HEK293 (cell line): ENCODE results near the gene RLF.

Source experiments
- CTCF ChIA-PET: fragments of 350-600 bp; formaldehyde crosslinking; extraction: SDS; loops from one replicate; lab custom pipeline; 2021; ENCODE audit warnings: antibody characterized with exemption; lab: Yijun Ruan, JAX
- POLR2A ChIA-PET: fragments of 300-600 bp; formaldehyde crosslinking; extraction: SDS; loops from one replicate; lab custom pipeline; 2020; ENCODE audit warnings: antibody characterized with exemption, inconsistent platforms; lab: Yijun Ruan, JAX
- H3K27ac ChIP-seq: fragments of 200-500 bp; sonication (Bioruptor generic); 2 replicates; pipeline ENCODE4 v1.5.1; 2014; ENCODE audit warnings: low read depth, low read length, control low read depth, inconsistent platforms; ENCODE audit errors: extremely low read depth
- H3K36me3 ChIP-seq, 2 experiments: fragments of 200-500 bp in 1 of 2; sonication (Bioruptor generic) in 1 of 2; 1 replicate in 1 of 2; 2 replicates in 1 of 2; pipeline ENCODE4 v1.5.1; 2014 to 2017; ENCODE audit warnings: inconsistent platforms in 2 of 2, low read length in 2 of 2; ENCODE audit not compliant: control insufficient read depth in 2 of 2, insufficient read depth in 1 of 2
- H3K4me1 ChIP-seq: fragments of 200-500 bp; sonication (Bioruptor generic); 2 replicates; pipeline ENCODE4 v1.5.1; 2014; ENCODE audit warnings: mild to moderate bottlenecking, low read length, inconsistent platforms; ENCODE audit not compliant: control insufficient read depth, insufficient read depth
- H3K4me3 ChIP-seq: 2 replicates; pipeline ENCODE4 v1.5.1; 2011; ENCODE audit warnings: low read depth, mild to moderate bottlenecking, control low read depth, low read length, moderate library complexity
- H3K9me3 ChIP-seq: fragments of 200-500 bp; sonication (Bioruptor generic); 2 replicates; pipeline ENCODE4 v1.5.1; 2014; ENCODE audit warnings: low read depth, low read length, inconsistent platforms; ENCODE audit not compliant: control insufficient read depth, insufficient read depth
- BCL11B ChIP-seq: fragments of 450-650 bp; formaldehyde crosslinking; IDR thresholded peaks from 2 replicates; pipeline ENCODE4 v1.5.1; 2016; ENCODE audit warnings: low read depth, missing biosample characterization, missing genetic modification characterization
- MYNN ChIP-seq: fragments of 450-650 bp; formaldehyde crosslinking; IDR thresholded peaks from 2 replicates; pipeline ENCODE4 v1.5.1; 2016; ENCODE audit warnings: missing biosample characterization, missing genetic modification characterization, borderline replicate concordance
- OSR2 ChIP-seq: fragments of 450-650 bp; formaldehyde crosslinking; IDR thresholded peaks from 2 replicates; pipeline ENCODE4 v1.5.1; 2016; ENCODE audit warnings: missing biosample characterization, missing genetic modification characterization
- PRDM2 ChIP-seq: fragments of 450-650 bp; formaldehyde crosslinking; IDR thresholded peaks from 2 replicates; pipeline ENCODE4 v1.5.1; 2016; ENCODE audit warnings: missing biosample characterization, missing genetic modification characterization, borderline replicate concordance
- RBAK ChIP-seq: fragments of 450-650 bp; formaldehyde crosslinking; IDR thresholded peaks from 2 replicates; pipeline ENCODE4 v1.5.1; 2016; ENCODE audit warnings: missing biosample characterization, missing genetic modification characterization
- SP2 ChIP-seq: fragments of 450-650 bp; formaldehyde crosslinking; IDR thresholded peaks from 2 replicates; pipeline ENCODE4 v1.5.1; 2016; ENCODE audit warnings: missing biosample characterization, missing genetic modification characterization
- ZBTB7A ChIP-seq: fragments of 450-650 bp; formaldehyde crosslinking; IDR thresholded peaks from 2 replicates; pipeline ENCODE4 v1.5.1; 2016; ENCODE audit warnings: low read depth, missing biosample characterization, missing genetic modification characterization
- ZFP3 ChIP-seq: fragments of 450-650 bp; formaldehyde crosslinking; IDR thresholded peaks from 2 replicates; pipeline ENCODE4 v1.5.1; 2016; ENCODE audit warnings: low read depth, missing biosample characterization, missing genetic modification characterization
- ZNF221 ChIP-seq: fragments of 450-650 bp; formaldehyde crosslinking; IDR thresholded peaks from 2 replicates; pipeline ENCODE4 v1.5.1; 2017; ENCODE audit warnings: missing biosample characterization, missing genetic modification characterization, borderline replicate concordance
- ZNF433 ChIP-seq: fragments of 450-650 bp; formaldehyde crosslinking; IDR thresholded peaks from 2 replicates; pipeline ENCODE4 v1.5.1; 2016; ENCODE audit warnings: missing biosample characterization, missing genetic modification characterization, low read depth
- ZNF529 ChIP-seq: fragments of 450-650 bp; formaldehyde crosslinking; IDR thresholded peaks from 2 replicates; pipeline ENCODE4 v1.5.1; 2017; ENCODE audit warnings: missing genetic modification characterization, missing biosample characterization; ENCODE audit not compliant: insufficient replicate concordance
- ZNF549 ChIP-seq: fragments of 450-650 bp; IDR thresholded peaks from 2 replicates; pipeline ENCODE4 v1.5.1; 2018; ENCODE audit warnings: missing biosample characterization, missing genetic modification characterization, mild to moderate bottlenecking, inconsistent platforms, moderate library complexity
- ZNF624 ChIP-seq: fragments of 450-650 bp; formaldehyde crosslinking; IDR thresholded peaks from 2 replicates; pipeline ENCODE4 v1.5.1; 2017; ENCODE audit warnings: missing biosample characterization, missing genetic modification characterization
- ZNF701 ChIP-seq: fragments of 450-650 bp; formaldehyde crosslinking; IDR thresholded peaks from 2 replicates; pipeline ENCODE4 v1.5.1; 2016; ENCODE audit warnings: missing biosample characterization, missing genetic modification characterization
- ZNF704 ChIP-seq: fragments of 450-650 bp; formaldehyde crosslinking; IDR thresholded peaks from 2 replicates; pipeline ENCODE4 v1.5.1; 2016; ENCODE audit warnings: missing biosample characterization, missing genetic modification characterization
- ZNF707 ChIP-seq: fragments of 450-650 bp; formaldehyde crosslinking; IDR thresholded peaks from 2 replicates; pipeline ENCODE4 v1.5.1; 2016; ENCODE audit warnings: missing biosample characterization, missing genetic modification characterization
- ZXDB ChIP-seq: fragments of 450-650 bp; formaldehyde crosslinking; IDR thresholded peaks from 2 replicates; pipeline ENCODE4 v1.5.1; 2016; ENCODE audit warnings: missing biosample characterization, missing genetic modification characterization
- TF ChIP-seq, protein P1 (sequence below): fragments of 450-650 bp; IDR thresholded peaks from 2 replicates; pipeline ENCODE4 v1.5.1; 2018; ENCODE audit warnings: missing biosample characterization, missing genetic modification characterization
- TF ChIP-seq, protein P2 (sequence below): fragments of 450-650 bp; formaldehyde crosslinking; IDR thresholded peaks from 2 replicates; pipeline ENCODE4 v1.5.1; 2016; ENCODE audit warnings: missing biosample characterization, missing genetic modification characterization
- TF ChIP-seq, protein P3 (sequence below): sonication (generic); formaldehyde crosslinking; IDR thresholded peaks from 2 replicates; pipeline ENCODE4 v1.8.1; 2022; ENCODE audit warnings: mild to moderate bottlenecking, moderate library complexity, missing genetic modification reagents
- TF ChIP-seq, protein P4 (sequence below): fragments of 450-650 bp; formaldehyde crosslinking; IDR thresholded peaks from 2 replicates; pipeline ENCODE4 v1.5.1; 2016; ENCODE audit warnings: missing biosample characterization, missing genetic modification characterization

Gene RLF

GRCh38 chr1:40245686-40246085, 84.5 kb downstream of the RLF start:
- Histone ChIP-seq H3K36me3 (no peaks in the 10 kb centered on the region), H3K4me1 (no peaks in the 10 kb centered on the region), H3K4me3 (no peak overlapping the region), H3K9me3 (no peaks in the 10 kb centered on the region), H3K27ac (no peak overlapping the region)
- CTCF ChIA-PET = interaction anchor here (0.7 to 1.2 kb wide), 2 partner anchors 10 to 93 kb away, joined by 3 to 4 read pairs; no protein-coding TSS in a partner anchor
- POLR2A ChIA-PET = no interaction called here
- no peak for TF ChIP-seq BCL11B (tag by site-specific recombination)
- no peak for TF ChIP-seq SP2 (tag by site-specific recombination)
- TF ChIP-seq, protein P1, sequence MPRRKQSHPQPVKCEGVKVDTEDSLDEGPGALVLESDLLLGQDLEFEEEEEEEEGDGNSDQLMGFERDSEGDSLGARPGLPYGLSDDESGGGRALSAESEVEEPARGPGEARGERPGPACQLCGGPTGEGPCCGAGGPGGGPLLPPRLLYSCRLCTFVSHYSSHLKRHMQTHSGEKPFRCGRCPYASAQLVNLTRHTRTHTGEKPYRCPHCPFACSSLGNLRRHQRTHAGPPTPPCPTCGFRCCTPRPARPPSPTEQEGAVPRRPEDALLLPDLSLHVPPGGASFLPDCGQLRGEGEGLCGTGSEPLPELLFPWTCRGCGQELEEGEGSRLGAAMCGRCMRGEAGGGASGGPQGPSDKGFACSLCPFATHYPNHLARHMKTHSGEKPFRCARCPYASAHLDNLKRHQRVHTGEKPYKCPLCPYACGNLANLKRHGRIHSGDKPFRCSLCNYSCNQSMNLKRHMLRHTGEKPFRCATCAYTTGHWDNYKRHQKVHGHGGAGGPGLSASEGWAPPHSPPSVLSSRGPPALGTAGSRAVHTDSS = no peak
- TF ChIP-seq ZNF624 = no peak
- TF ChIP-seq ZNF433 (tag by site-specific recombination) = no peak
- no peak for TF ChIP-seq ZNF704 (tag by site-specific recombination)
- TF ChIP-seq, protein P2, sequence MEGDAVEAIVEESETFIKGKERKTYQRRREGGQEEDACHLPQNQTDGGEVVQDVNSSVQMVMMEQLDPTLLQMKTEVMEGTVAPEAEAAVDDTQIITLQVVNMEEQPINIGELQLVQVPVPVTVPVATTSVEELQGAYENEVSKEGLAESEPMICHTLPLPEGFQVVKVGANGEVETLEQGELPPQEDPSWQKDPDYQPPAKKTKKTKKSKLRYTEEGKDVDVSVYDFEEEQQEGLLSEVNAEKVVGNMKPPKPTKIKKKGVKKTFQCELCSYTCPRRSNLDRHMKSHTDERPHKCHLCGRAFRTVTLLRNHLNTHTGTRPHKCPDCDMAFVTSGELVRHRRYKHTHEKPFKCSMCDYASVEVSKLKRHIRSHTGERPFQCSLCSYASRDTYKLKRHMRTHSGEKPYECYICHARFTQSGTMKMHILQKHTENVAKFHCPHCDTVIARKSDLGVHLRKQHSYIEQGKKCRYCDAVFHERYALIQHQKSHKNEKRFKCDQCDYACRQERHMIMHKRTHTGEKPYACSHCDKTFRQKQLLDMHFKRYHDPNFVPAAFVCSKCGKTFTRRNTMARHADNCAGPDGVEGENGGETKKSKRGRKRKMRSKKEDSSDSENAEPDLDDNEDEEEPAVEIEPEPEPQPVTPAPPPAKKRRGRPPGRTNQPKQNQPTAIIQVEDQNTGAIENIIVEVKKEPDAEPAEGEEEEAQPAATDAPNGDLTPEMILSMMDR = no peak
- no peak for TF ChIP-seq ZXDB (tag by site-specific recombination)
- no peak for TF ChIP-seq RBAK
- no peak for TF ChIP-seq OSR2 (tag by site-specific recombination)
- no peak for TF ChIP-seq ZBTB7A (tag by site-specific recombination)
- TF ChIP-seq ZNF221 (tag by site-specific recombination) = no peak
- no peak for TF ChIP-seq ZFP3 (tag by site-specific recombination)

- no peak within 1 kb of the TSS for H3K4me3 ChIP-seq
- CTCF ChIA-PET = interaction anchor here (1.1 to 1.5 kb wide), 2 partner anchors 14 to 95 kb away, joined by 3 to 4 read pairs; no protein-coding TSS in a partner anchor
- POLR2A ChIA-PET = interaction anchor here (0.7 to 1.5 kb wide), 2 partner anchors 10 to 23 kb away, joined by 3 to 13 read pairs; partner anchors contain the start of gene ZMPSTE24
- no peaks in the 10 kb centered on the region for H3K9me3 ChIP-seq
- no peaks in the 10 kb centered on the region for H3K36me3 ChIP-seq
- H3K27ac ChIP-seq = no peak within 1 kb of the TSS
- no peaks in the 10 kb centered on the region for H3K4me1 ChIP-seq
- no peak for TF ChIP-seq MYNN (tag by site-specific recombination)
- TF ChIP-seq, protein P3, sequence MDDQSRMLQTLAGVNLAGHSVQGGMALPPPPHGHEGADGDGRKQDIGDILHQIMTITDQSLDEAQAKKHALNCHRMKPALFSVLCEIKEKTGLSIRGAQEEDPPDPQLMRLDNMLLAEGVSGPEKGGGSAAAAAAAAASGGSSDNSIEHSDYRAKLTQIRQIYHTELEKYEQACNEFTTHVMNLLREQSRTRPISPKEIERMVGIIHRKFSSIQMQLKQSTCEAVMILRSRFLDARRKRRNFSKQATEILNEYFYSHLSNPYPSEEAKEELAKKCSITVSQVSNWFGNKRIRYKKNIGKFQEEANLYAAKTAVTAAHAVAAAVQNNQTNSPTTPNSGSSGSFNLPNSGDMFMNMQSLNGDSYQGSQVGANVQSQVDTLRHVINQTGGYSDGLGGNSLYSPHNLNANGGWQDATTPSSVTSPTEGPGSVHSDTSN = no peak
- no peak for TF ChIP-seq PRDM2
- TF ChIP-seq ZNF701 (tag by site-specific recombination) = no peak
- no peak for TF ChIP-seq ZNF529 (tag by site-specific recombination)
- TF ChIP-seq ZNF707 (tag by site-specific recombination) = no peak
- TF ChIP-seq ZNF549 (tag by site-specific recombination) = no peak
- TF ChIP-seq, protein P4, sequence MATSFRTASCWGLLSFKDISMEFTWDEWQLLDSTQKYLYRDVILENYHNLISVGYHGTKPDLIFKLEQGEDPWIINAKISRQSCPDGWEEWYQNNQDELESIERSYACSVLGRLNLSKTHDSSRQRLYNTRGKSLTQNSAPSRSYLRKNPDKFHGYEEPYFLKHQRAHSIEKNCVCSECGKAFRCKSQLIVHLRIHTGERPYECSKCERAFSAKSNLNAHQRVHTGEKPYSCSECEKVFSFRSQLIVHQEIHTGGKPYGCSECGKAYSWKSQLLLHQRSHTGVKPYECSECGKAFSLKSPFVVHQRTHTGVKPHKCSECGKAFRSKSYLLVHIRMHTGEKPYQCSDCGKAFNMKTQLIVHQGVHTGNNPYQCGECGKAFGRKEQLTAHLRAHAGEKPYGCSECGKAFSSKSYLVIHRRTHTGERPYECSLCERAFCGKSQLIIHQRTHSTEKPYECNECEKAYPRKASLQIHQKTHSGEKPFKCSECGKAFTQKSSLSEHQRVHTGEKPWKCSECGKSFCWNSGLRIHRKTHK (tag by site-specific recombination) = no peak
These were observed 86.5 kb downstream of the RLF start, which contains the start of gene TMCO2 for GRCh38 chr1:40247655-40248054. Gene TMCO2 (plus strand): TSS chr1:40247937. CDS start chr1:40247994, 57 bp downstream.
